ENCODE data around the gene KIDINS220.
A peak's percentile ranks its signal among the peaks of the same experiment; 100 is the strongest.

KIDINS220 gene

DNA sequence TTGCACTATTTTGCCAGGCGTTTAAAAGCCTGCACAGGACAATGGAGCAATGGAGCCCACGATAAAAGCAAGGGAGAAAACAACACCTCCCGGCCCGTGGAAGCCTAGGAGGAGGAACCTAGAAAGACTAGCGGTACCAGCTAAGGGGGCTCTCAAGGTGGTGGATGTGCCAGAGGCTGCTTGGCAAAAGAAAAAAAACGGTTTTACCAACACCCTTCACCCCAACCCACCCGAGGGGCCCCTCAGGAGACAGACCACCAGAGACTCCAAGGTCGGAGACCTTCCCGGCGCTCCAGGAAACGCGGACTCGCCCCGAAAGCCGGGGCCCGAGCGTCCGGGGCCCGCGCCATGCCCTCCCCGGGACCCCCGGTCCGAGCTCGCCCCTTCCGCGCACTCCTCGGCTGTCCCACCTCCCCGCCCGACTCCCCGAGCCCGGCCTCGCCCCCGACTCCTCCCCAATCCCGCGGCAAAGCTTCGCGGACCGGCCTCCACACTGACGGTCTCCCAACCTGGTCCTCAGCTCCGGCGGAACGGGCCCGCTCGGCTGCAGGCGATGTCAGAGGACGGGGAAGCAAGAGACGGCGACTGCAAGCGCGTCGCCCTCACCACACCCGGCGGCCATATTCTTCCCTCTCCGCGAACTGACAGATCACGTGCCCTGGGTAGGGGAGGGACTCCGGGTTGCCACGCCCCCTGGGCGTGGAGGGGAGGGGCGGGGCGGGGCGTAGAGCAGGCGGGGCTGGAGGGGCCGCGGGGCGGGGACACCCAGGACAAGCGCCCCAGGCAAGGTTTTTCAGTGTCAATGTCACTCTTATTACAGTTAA, at the start of gene KIDINS220:
Gene KIDINS220 (minus strand): TSS at position 643 of the 824 bp plus-strand sequence. CDS start 10,520 bp downstream, outside the sequence.
- peak; percentile 69 to 77 (median 71) for DNase-seq (ENCODE audit: low read depth in 3 of 3)

DNA sequence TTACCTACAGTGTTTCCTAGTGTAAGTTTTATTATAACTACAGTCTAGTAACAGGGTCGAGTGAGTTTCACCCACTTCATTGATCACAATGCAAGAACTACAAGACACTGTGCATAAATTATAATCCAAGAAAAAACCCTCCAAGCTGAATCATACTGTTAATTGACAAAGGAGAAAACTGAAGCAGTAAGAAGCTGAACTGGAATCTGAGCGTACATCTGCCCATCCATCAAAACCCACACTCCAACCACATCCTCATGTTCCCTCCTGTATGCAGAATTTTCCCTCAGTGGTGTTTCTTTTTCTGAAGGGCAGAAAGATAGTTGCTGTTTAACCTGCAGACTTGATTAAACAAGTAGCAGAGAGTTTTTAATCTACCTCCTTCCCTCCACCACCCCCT, 49.5 kb upstream of the KIDINS220 start:
- no peak for DNase-seq (ENCODE audit: low read depth in 3 of 3)

DNA sequence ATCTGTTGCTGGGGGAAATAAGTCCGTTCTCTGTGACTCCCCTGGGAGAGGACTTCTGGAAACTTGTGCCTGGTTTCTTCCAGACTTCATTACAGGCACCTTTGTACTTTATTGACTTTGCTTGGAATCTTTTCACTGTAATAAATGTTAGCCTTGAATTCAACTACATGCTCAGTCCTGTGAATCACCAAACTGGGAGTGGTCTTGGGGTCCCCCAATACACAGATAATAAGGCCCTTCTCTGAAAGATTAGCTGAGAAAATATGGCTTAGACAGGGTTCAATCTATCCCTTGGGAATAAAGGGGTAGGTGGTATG, 48.7 kb upstream of the KIDINS220 start:
- DNase-seq (ENCODE audit: low read depth in 3 of 3): no peak

GRCh38 chr2:8885449-8886201, 48.2 kb upstream of the KIDINS220 start:
- DNase-seq (ENCODE audit: low read depth in 3 of 3): no peak

DNA sequence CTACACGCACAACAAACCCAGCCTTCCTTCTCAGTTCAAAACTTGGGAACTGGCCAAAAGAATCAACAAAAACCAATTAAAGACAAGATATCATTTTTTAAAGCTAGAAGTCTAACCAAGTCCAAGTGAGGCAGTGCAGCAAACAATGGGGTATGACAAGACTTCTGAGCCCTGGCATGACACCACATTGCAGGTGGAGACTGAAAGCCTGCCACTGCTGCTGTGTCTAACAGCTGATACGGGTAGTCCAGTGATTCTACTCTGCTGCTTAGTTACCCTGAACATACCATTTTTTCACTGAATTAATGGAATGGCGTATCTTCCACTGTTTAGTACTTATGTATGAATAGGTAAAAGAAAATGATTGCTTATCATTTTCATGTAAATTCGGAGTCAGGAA, 47.4 kb upstream of the KIDINS220 start:
- no peak for DNase-seq (ENCODE audit: low read depth in 3 of 3)

GRCh38 chr2:8882094-8882493, 44.7 kb upstream of the KIDINS220 start:
- DNase-seq (ENCODE audit: low read depth in 3 of 3): no peak

DNA sequence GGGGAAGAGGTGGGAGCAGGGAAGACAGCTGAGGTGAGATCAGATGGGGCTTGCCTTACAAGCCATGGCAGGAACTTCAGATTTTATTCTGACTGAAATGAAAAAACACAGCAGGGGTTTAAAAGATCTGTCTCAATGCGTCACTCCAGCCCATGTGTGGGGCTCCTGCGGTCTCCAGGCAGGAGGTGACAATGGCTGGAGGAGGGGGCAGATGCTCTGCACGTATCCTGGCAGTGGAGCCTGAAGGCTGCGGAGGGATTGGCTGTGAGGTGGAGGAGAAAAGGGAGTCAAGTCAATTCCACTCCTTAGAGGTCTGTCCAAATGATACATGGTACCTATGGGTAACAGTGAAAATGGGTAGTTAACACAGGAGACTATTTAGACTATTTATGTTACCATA, 40.5 kb upstream of the KIDINS220 start:
- DNase-seq (ENCODE audit: low read depth in 3 of 3): no peak

GRCh38 chr2:8877332-8877731, 39.9 kb upstream of the KIDINS220 start:
- DNase-seq (ENCODE audit: low read depth in 3 of 3): no peak

DNA sequence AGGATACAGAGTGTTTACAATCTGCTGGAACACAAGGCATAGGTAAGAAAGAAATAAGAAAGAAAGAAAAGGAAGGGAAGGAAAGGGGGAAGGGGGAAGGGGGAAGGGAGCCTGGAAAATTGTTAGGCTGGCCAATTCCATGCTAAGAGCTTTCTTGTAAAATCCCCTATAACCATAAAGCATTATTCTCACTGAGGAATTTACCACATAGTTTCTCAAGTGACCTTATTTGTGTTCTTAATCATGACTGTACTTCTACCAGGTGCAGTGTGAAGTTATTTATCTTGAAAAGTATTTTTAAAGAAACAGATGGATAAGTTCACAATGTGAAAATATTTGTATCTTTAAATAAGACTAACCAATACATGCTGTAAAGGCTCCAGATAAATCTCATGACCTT, 39.2 kb upstream of the KIDINS220 start:
- DNase-seq (ENCODE audit: low read depth in 3 of 3): no peak

DNA sequence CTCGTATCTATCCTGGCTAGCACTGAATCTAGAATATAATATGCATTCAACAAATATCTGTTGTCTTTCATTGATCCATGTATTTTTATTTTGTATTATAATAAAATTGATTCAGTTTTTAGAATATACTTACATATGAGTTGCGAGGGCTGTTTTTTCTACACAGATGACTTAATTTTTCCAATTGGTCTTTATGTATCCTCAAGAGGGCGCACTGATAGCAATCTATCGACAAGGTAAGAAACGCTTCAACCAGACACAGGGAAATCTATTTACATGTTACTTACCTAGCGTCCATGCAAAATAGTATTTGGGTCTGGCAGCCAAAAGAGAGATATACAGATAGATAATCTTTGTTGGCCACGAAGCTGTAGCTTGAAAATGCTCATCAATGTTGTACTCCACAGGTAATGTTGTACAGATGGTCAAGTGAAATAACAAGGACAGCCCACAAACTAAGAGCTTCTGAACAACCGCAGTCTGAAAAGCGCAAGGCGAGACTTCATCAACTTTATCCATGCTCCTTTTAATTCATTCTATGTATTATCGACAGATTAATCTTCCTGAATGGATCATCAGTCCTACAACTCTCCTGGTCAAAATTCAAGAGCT, 35.5 kb upstream of the KIDINS220 start:
- no peak for DNase-seq (ENCODE audit: low read depth in 3 of 3)

- DNase-seq (ENCODE audit: low read depth in 3 of 3): no peak
Observed at GRCh38 chr2:8870441-8870840, 33.0 kb upstream of the KIDINS220 start.

DNA sequence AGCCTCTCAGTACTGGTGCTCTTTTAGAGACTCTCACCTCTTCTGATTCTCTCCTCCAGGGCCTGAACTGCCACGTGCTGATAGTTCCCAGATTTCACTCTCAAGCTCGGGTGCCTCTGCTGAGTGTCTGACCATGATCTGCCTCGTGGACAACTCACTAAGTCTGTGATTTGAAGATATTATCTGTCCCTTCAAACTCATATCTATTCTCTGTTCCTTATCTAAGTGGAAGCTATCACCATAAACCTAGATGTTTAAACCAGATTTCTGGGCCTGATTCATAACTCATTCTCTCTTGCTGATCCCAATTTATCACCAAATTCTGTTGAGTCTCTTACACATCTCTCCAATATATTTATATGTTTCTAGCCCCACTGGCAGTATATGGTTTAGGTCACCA, 29.9 kb upstream of the KIDINS220 start:
- DNase-seq (ENCODE audit: low read depth in 3 of 3): no peak

DNA sequence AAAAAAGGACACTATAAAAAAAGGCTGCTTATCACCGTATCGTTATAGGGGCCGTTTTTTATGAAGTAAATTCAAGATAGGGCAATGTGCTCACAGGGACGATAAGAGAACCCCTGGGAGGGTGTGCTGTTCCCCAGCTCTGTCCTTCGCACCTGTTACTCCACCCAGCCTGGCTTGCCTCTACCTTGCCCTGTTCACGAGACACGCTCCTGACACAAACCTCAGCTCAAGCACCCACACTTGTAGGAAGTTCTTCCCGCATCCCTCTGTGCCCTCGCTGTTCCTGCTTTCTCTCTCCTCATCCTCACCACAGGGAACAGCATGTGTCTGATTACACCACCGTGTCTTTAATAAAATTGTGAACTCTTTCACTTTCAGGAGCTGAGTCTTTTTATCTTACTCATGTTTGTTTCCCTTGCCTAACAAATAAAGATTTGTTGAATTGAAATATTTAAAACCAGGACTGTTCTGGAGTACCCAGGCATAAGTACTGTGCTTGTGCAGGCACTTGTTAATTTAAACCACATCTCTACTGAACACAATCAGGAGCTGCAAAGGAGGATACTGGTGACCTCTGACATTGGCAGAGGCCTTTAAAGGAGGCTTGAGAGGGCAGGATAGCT, 26.0 kb upstream of the KIDINS220 start:
- no peak for DNase-seq (ENCODE audit: low read depth in 3 of 3)

GRCh38 chr2:8862230-8862629, 24.8 kb upstream of the KIDINS220 start:
- no peak for DNase-seq (ENCODE audit: low read depth in 3 of 3)

- no peak for DNase-seq (ENCODE audit: low read depth in 3 of 3)
Observed at GRCh38 chr2:8861797-8862196, 24.4 kb upstream of the KIDINS220 start.

GRCh38 chr2:8860239-8860638, 22.8 kb upstream of the KIDINS220 start:
- DNase-seq (ENCODE audit: low read depth in 3 of 3): no peak

GRCh38 chr2:8858910-8859309, 21.5 kb upstream of the KIDINS220 start:
- no peak for DNase-seq (ENCODE audit: low read depth in 3 of 3)

DNA sequence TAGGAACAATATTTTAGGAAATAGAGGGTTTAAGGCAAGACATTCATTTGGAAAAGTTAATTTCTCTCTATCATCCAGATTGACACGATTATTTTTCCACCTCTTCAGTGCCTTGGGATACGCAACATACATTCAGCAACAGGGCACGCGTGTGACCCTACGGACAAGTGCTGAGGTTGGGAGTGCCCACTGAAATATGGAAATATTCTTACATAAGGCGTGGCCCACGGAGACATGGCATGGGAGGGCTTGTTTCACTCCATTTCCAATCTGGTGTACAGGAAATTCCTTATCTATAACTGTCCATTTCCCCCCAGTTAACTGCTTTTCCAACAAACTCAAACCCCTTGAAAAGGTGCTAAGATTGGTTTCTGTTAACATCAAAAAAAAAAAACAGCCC, 20.9 kb upstream of the KIDINS220 start:
- no peak for DNase-seq (ENCODE audit: low read depth in 3 of 3)

DNA sequence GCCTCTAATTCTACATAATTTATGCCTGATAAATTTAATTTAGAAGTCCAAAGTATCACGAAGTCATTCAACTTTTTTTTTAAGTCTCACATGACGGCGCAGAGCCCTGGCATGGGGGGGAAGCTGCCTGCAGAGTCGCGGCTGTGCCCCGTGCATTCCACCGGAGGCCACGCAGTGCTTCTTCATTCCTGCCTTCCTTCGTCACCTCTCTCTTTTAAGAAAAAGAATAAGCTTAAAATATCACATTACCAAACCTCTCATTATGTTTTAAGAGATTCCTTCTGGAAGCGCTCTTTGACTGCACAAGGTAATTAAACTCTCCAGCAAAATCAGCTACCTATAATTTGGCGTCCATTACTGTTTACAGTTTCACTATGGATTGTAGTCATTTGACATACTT, 20.3 kb upstream of the KIDINS220 start:
- DNase-seq (ENCODE audit: low read depth in 3 of 3): no peak

- DNase-seq (ENCODE audit: low read depth in 3 of 3): no peak
Observed at GRCh38 chr2:8856176-8856575, 18.8 kb upstream of the KIDINS220 start.

- no peak for DNase-seq (ENCODE audit: low read depth in 3 of 3)
Observed at GRCh38 chr2:8855010-8855409, 17.6 kb upstream of the KIDINS220 start.

- DNase-seq (ENCODE audit: low read depth in 3 of 3): no peak
Observed at GRCh38 chr2:8853426-8853825, 16.0 kb upstream of the KIDINS220 start.

Data from stimulated activated CD4-positive, alpha-beta T cell treated with anti-CD3 and anti-CD28 coated beads, TNF-alpha, amount 100 ng/mL, for 48 hours (primary cell).